Measurements from ENCODE around the gene SEMA3D.

The SEMA3D gene

GRCh38 chr7:85078181-85078580, 108.7 kb downstream of the SEMA3D start:
- H3K4me1 Mint-ChIP-seq = peaks cover 55% of the 10 kb centered on the region
- H3K36me3 Mint-ChIP-seq (ENCODE audit: low read depth) = peaks cover 29% of the 10 kb centered on the region
- peak overlapping the region; percentile 95 for H3K27ac Mint-ChIP-seq
- H3K4me3 Mint-ChIP-seq = no peak overlapping the region
- TF ChIP-seq CTCF (IDR thresholded peaks at IDR 0.05) = no peak
- H3K27me3 Mint-ChIP-seq (ENCODE audit: low read depth, poor library complexity) = no peaks in the 10 kb centered on the region
- DNase-seq = no peak
- peaks cover 7% of the 10 kb centered on the region for H3K9me3 Mint-ChIP-seq

- Mint-ChIP-seq H3K4me3 (peak overlapping the region; percentile 49), H3K27me3 (ENCODE audit: low read depth, poor library complexity) (no peaks in the 10 kb centered on the region), H3K4me1 (peaks cover 67% of the 10 kb centered on the region), H3K9me3 (no peaks in the 10 kb centered on the region), H3K36me3 (ENCODE audit: low read depth) (peaks cover 16% of the 10 kb centered on the region), H3K27ac (peak overlapping the region; percentile 98)
- no peak for TF ChIP-seq CTCF (IDR thresholded peaks at IDR 0.05)
- DNase-seq = no peak
Measured at GRCh38 chr7:85075864-85076263, 111.0 kb downstream of the SEMA3D start.

GRCh38 chr7:85074992-85075391, 111.9 kb downstream of the SEMA3D start:
- Mint-ChIP-seq H3K9me3 (no peaks in the 10 kb centered on the region), H3K36me3 (ENCODE audit: low read depth) (peaks cover 21% of the 10 kb centered on the region), H3K27ac (peak overlapping the region; percentile 71), H3K4me3 (peak overlapping the region; percentile 7), H3K27me3 (ENCODE audit: low read depth, poor library complexity) (no peaks in the 10 kb centered on the region), H3K4me1 (peaks cover 71% of the 10 kb centered on the region)
- no peak for TF ChIP-seq CTCF (IDR thresholded peaks at IDR 0.05)
- no peak for DNase-seq

GRCh38 chr7:85074016-85074415, 112.8 kb downstream of the SEMA3D start:
- Mint-ChIP-seq H3K27me3 (ENCODE audit: low read depth, poor library complexity) (no peaks in the 10 kb centered on the region), H3K36me3 (ENCODE audit: low read depth) (peaks cover 21% of the 10 kb centered on the region), H3K4me3 (no peak overlapping the region), H3K9me3 (no peaks in the 10 kb centered on the region), H3K4me1 (peaks cover 66% of the 10 kb centered on the region), H3K27ac (no peak overlapping the region)
- no peak for TF ChIP-seq CTCF (IDR thresholded peaks at IDR 0.05)
- no peak for DNase-seq

GRCh38 chr7:85070967-85071628, 115.8 kb downstream of the SEMA3D start:
- no peaks in the 10 kb centered on the region for H3K9me3 Mint-ChIP-seq
- peak overlapping the region; percentile 5 for H3K4me3 Mint-ChIP-seq
- no peak for DNase-seq
- H3K27ac Mint-ChIP-seq = peak overlapping the region; percentile 91
- no peaks in the 10 kb centered on the region for H3K27me3 Mint-ChIP-seq (ENCODE audit: low read depth, poor library complexity)
- H3K4me1 Mint-ChIP-seq = peaks cover 65% of the 10 kb centered on the region
- peaks cover 29% of the 10 kb centered on the region for H3K36me3 Mint-ChIP-seq (ENCODE audit: low read depth)
- TF ChIP-seq CTCF (IDR thresholded peaks at IDR 0.05) = no peak

GRCh38 chr7:85068799-85069198, 118.1 kb downstream of the SEMA3D start:
- H3K27me3 Mint-ChIP-seq (ENCODE audit: low read depth, poor library complexity) = no peaks in the 10 kb centered on the region
- no peak overlapping the region for H3K4me3 Mint-ChIP-seq

More at GRCh38 chr7:85068799-85069198, 118.1 kb downstream of the SEMA3D start:
- Mint-ChIP-seq H3K4me1 (peaks cover 66% of the 10 kb centered on the region), H3K27ac (no peak overlapping the region), H3K9me3 (no peaks in the 10 kb centered on the region), H3K36me3 (ENCODE audit: low read depth) (peaks cover 26% of the 10 kb centered on the region)
- DNase-seq = no peak
- TF ChIP-seq CTCF (IDR thresholded peaks at IDR 0.05) = no peak
